HL-60 (cell line): ENCODE results near the gene EBPL.

ENCODE experiments used
- GABPA ChIP-seq: IDR thresholded peaks from 2 replicates; pipeline ENCODE4 v1.6.1; 2012; ENCODE audit warnings: low read depth
- POLR2AphosphoS5 ChIP-seq: IDR thresholded peaks from 2 replicates; pipeline ENCODE4 v1.6.1; 2012; ENCODE audit warnings: low read depth
- TF ChIP-seq, protein P1 (sequence below): IDR thresholded peaks from one replicate; pipeline ENCODE4 v1.5.1; 2011; ENCODE audit warnings: low read length, control low read depth, inconsistent platforms; ENCODE audit not compliant: insufficient read depth

- TF ChIP-seq, protein P1, sequence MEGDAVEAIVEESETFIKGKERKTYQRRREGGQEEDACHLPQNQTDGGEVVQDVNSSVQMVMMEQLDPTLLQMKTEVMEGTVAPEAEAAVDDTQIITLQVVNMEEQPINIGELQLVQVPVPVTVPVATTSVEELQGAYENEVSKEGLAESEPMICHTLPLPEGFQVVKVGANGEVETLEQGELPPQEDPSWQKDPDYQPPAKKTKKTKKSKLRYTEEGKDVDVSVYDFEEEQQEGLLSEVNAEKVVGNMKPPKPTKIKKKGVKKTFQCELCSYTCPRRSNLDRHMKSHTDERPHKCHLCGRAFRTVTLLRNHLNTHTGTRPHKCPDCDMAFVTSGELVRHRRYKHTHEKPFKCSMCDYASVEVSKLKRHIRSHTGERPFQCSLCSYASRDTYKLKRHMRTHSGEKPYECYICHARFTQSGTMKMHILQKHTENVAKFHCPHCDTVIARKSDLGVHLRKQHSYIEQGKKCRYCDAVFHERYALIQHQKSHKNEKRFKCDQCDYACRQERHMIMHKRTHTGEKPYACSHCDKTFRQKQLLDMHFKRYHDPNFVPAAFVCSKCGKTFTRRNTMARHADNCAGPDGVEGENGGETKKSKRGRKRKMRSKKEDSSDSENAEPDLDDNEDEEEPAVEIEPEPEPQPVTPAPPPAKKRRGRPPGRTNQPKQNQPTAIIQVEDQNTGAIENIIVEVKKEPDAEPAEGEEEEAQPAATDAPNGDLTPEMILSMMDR: no peak
- TF ChIP-seq GABPA (no peak), POLR2AphosphoS5 (no peak)
Observed at GRCh38 chr13:49638744-49639072, 52.6 kb downstream of the EBPL start.
